ENCODE data around the gene ALAS1.
A peak's percentile ranks its signal among the peaks of the same experiment; 100 is the strongest.

ALAS1 gene

DNA sequence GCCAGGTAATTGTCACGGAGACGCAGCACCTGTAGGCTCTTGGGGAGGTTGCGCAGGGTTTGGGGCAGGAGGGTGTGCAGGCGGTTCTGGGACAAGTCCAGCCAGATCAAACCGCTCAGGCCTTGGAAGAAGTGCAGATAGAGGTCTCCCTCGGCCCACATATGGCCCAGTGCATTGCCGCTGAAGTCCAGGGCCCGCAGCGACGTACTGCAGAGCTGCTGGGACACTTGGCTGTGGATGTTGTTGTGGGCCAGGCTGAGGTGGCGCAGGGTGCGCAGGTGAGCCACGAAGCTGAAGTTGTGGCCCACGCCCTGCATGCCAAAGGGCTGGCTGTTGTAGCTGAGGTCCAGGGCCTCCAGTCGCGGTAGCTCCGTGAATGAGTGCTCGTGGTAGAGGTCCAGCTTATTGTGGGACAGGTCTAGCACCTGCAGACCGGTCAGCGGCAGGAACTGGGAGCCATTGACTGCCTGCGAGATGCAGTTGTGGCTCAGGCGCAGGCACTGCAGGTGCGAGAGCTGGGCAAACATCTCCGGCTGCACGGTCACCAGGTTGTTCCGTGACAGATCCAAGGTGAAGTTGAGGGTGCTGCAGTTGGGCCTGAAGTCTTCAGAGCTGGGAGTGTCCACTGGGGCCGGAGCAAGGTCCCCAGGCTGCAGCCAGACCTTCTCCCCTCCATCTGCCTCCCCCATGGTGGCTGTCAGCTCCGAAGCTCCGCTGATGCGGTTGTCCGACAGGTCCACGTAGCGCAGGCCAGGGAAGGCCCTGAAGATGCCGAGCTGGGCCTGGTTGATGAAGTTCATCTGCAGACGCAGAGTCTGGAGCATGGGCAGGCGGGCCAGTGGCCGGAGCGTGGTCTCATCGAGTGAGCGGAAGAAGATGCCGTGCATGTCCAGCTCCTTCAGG is 24.6 kb downstream of the ALAS1 start:
- DNase-seq = no peak

DNA sequence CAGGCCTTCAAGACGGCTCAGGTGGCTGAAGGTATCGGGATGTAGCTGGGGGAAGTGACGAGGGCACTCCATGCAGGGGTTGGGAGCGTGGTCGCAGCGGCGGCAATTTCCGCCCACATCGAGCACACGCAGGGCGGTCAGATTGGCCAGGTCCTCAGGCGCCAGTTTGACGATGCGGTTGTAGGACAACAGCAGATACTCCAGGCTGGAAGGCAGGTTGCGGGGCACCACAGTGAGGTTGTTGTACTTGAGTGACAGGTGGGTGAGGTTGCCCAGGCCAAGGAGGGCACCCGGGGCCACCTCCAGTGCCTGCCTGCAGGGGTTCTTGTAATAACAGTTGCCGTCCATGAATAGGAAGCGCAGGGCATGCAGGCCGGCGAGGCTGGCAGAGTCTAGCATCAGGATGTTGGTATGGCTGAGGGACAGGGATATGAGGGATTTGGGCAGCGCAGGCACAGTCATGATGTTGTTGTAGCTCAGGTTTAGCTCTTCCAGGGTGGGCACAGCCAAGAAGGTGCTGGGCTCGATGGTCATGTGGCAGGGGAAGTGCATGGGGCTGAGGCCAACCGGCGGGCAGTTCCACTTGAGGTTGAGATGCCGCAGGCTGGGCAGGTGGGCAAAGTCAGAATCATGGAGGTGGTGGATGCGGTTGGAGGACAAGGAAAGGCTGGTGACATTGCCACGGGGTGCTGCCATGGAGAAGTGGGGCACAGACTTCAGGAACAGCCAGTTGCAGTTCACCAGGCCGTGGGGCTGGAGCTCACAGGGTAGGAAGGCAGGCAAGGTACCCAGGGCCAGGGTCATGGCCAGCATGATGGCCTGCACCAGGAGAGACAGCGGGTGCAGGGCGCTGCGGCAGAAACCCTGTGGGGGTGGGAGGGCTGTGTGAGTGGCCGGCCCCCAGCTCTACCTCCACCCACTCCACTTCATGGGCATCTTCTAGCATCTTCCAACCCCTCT is 25.8 kb downstream of the ALAS1 start:
- DNase-seq = no peak

DNA sequence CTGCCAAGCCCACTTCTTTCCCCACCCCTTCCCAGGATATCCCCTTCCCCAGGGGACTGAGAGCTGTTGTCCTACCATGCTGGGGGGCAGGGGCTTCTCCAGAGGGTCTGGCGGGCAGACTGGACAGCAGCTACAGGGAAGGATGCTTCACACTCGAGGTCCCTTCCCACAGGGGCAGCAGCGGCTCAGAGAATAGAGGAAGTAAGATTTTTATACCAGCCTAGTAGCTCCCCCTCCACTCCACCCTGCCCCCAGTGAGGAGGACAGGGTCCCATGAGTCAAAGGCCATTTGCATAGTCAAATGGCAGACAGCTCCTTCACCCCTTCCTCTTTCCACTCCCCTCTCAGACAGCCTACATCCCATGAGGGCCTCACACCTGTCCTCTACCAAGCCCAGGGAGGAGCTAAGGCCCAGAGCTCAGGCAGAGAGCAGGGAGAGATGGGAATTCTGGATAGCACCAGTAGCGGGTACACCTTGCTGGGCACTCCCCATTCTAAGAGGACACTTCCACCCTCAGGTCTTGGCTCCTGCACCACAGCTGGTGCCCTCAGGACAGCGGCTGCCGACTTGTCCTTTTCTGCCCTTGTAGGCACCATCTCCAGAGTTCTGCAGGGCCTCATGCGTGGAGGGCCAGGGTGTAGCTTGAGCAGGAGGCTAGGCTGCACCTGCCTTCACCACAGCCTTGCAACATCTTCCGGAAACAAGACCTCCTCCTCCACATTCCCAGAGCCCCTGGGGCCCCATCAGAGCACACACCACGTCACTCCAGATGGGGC is 27.7 kb downstream of the ALAS1 start, which contains the start of gene TLR9:
TSS of gene TLR9 (minus strand) at position 194 of the 777 bp plus-strand sequence. CDS start at position 78, 116 bp downstream.
- DNase-seq = no peak

DNA sequence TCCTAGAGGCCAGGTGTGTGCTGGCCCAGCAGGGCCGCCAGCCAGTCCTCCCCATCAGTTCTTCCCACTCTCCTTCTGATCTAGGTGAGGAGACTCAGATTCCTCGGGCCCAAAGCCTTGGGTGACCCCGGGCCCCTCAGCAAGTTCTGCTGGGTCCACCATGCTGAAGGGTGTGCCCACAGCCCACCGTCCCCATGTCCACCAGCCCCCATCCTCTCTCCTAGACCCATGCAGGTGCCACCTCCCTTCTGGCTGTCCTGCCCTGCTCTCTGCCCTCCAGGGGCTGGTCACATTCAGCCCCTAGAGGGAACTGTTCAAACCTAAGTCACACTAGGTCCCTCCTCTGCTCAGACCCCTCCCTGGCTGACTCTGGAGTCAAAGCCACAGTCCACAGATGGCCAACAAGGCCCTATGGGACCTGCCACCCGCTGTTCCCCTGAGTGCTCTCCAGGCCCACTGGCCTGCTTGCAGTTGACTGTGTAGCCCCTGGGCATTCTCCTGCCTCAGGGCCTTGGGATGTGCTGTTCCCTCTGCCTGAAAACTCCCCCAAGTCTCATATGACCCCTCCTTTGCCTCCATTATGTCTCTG is 28.4 kb downstream of the ALAS1 start:
- no peak for DNase-seq

DNA sequence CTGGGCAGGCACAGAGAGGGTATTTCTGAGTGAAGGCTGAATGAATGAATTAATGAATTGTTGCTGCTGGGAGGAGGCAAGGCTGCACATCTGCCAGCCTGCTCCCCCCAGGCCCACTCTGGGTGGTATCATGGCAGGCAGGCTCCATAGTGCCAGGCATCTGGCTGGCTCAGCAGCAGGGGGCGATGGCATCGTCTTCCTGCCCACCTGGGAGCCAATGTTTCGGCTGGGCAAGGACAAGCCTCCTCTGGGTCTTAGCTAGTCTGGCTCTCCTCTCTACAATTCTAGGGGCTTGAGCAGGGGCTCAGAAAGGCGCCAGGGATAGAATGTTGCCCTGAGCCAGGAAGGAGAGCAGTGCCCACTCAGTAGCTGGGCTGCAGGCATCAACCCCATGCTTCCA is 29.2 kb downstream of the ALAS1 start:
- no peak for DNase-seq

DNA sequence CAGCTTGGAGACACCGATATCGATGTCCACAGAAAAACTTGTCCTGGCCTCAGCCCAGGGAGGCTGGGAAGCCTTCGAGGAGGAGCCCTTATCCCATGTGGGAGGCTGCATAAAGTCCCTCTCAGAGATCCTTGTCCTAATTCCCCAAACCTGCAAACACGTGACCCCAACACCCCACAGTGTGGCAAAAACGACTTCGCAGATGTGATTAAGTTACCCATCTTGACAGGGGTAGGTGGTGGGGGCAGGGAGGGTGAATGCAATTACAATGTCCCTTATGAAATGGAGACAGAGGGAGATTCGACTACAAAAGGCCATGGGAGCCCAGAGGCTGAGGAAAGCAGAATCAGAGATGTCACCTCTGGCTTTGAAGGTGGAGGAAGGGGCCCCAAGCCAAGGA is 29.8 kb downstream of the ALAS1 start:
- DNase-seq = no peak

DNA sequence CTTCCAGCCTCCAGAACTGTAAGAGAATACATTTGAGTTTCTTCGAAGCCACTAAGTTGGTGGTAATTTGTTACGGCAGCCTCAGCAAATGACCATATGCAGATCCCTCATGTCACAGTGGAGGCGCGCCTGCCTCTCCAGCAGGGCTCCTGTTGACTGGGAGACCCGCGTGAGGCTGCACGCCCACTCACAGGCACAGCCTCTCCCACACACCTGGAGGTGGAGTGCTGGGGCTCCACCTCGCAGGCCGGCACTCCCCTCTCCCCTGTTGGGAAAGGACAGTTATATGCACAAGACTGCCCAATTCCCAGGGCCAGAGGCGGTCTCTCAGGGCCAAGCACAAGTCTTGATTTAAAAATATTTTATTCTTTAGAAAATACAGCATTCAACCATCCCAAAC is 30.3 kb downstream of the ALAS1 start:
- no peak for DNase-seq

DNA sequence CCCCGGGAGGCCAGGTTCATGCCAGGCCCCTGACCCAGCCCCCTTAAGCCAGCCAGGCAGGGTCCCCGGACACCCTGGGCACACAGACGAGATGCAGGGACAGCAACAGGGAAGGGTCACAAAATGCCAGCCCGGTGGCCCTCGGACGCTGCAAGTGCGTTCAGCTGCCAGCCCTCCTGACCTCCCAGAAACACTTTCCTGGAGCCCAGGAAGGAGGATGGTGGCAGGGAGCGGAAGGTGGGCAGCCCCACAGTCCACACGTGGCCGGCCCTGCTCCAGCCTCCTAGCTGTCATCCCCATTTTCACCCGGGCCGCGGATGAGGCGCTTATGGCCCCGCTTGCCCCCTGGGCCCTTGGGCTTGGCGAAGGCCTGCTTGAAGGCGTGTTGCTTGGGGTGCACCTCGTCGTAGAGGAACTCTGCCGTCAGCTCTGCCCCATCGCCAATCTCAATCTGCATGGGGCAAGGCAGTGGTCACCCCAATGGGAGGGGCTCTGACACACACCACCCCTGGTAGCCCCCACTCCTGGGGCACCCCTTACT is 30.9 kb downstream of the ALAS1 start:
- DNase-seq = no peak

DNA sequence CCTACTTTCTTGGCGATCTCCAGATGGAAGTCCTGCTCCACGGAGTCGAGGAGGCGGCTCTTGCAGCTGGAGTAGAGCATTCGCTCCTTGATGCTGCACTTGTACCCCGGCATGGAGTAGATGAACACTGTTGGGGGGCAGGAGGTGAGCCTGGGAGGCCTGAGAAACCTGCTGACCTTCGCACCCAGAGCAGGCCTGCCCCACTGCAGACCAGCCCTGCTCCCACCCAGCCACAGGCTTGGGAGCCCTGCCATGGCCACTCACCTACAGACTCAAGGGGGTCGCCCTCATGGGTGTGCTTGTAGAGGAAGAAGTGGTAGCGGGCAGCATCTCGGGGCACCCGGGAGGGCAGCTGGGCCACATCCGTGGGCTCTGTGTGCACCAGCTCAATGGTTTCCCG is 31.7 kb downstream of the ALAS1 start:
- no peak for DNase-seq

DNA sequence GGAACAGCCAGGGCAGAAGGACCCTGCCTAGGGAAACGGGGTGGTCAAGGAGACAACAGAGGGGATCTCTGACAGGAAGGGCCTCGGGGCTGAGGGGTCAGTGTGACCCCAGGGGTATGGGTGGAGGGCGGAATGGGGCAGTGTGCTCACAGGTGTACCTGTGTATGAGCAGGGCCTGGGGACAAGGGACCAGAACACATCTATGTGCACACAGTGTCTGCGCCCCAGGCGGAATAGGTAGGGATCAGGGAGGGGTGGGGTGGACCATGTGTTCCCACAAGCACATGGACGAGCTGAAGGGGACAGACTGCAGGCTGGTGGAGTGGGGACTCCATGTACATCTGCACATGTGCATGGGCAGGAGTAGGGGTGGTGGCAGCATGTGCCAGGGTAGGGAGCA is 32.5 kb downstream of the ALAS1 start:
- DNase-seq = no peak

DNA sequence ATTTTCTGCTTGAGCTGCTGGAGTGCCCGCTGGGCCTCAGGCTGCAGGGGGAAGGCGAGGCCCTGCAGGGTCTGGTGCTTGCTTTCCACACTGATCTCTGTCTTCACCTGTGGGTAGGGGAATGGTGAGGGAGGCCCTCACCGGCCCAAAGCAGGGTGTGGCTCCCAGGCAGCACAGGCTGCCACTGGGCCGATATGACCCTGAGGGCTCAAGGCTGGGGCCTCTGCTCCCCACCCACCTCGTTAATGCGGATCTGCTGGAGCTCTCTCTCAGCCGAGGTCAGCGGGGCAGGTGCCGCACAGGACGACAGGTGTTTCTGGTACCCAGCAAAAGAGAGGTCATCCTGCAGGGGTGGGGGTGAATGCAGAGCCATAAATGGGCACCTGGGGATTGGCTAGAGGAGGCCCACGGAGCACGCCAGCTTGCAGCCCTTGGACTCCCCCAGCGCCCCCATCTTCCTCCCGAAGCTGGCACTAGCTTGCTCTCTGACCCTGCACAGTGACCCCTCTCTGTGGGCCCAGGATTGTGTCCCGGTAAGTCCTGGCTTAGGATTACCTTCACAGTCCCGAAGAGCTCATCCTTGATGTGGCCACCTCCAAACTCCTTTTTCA is 33.0 kb downstream of the ALAS1 start:
- DNase-seq = no peak

DNA sequence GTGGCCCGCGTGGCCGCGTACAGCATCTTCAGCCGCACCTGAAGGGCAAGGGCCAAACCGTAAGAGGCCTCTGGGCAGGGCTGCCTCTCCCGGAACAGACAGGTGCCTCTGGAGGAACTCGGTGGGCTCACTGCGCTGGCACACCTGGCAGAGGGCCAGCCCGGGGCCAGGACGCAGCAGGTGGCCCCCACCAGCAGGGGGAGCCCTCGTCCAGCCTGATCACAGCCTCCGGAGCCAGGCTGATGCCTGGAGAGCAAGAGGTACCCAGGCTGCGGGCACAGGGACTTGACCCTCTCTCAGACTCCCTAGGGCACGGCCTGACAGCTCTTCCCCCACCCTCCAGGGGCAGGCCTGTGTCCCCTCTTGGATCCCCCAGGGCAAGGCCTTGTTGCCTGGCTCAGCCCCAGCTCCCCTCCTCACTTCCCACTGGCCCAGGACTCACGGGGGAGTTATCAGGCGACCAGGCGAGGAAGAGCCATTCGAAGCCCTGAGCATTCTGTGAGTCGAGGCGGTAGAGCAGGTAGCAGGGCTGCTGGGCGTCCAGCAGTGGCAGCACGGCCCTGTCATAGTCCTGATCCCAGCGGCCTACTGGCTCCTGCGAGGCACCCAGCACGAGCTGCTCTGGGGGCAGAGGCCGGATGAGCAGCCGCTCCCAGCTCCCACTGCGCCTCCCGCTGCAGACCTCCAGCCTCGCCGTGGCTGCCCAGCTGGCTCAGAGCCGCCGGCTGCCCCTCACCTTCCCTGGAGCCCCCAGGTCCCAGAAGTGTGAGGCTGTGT is 33.7 kb downstream of the ALAS1 start:
- DNase-seq = peak; percentile 88

DNA sequence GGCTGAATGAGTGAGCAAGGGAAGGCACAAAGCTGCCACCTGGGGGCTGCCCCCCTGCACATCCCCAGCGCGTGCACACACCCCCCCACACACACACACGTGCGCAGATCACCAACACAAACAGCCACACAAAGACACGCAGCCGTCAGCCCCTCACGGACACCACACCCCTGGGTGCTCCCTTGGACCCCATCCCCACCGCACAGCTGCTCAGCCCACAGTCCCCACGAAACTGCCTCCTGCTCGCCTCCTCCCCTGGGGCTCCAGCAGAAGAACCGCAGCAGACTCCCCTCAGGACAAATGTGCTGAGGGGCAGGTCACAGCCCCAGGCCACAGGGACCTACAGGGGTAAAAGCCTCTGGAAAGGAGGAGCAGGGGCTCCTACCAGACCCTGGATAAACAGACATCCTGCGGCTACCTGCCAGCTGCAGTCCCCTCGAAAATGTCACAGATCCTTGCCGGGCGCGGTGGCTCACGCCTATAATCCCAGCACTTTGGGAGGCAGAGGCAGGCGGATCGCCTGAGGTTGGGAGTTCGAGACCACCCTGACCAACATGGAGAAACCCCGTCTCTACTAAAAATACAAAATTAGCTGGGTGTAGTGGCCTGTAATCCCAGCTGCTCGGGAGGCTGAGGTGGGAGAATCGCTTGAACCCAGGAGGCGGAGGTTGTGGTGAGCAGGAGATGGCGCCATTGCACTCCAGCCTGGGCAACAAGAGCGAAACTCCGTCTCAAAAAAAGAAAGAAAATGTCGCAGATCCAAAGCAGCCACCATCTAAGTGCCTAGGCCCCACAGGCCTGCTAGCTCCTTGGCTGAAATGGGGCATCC is 34.5 kb downstream of the ALAS1 start:
- no peak for DNase-seq

DNA sequence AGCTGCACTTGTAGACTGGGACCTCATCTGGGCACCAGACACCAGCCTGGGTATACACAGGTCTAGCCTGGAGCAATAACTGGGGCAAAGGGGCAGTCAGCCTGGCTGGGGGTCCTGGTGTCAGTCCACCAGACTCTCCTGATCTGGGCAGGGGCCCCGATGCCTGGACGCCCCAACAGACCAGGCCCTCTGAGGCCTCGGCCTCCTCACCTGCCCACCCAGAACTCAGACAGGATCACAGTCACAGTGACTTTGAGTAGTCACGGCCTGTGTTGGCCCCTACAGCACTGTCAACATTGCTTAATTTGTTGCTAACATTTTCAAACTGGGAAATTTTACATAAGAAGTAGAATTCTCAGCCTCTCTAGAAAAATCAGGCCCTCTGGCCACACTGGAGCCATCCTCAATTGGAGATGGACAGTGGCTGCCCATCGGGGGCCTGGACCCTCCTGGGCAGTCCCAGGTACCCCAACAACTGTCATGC is 35.2 kb downstream of the ALAS1 start:
- DNase-seq = no peak

DNA sequence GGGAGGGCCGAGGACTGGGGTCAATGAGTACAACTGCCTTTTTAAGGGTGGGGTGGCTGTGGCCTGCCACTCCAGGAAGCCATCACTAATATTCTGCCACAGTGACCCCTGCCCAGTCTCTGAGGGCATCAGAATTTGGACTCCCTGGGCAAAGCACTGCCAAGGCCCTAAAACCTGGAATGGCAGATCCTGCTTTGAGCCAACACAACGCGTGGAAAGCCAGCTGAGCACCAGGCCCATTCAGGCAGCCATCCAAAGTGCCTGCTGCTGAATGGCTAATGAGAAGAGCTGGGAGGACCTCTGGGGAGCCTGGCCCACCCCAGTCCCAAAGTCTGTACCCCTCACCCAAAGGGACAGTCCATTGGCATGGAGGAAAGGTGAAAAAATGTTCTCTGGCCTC is 36.0 kb downstream of the ALAS1 start:
- no peak for DNase-seq

DNA sequence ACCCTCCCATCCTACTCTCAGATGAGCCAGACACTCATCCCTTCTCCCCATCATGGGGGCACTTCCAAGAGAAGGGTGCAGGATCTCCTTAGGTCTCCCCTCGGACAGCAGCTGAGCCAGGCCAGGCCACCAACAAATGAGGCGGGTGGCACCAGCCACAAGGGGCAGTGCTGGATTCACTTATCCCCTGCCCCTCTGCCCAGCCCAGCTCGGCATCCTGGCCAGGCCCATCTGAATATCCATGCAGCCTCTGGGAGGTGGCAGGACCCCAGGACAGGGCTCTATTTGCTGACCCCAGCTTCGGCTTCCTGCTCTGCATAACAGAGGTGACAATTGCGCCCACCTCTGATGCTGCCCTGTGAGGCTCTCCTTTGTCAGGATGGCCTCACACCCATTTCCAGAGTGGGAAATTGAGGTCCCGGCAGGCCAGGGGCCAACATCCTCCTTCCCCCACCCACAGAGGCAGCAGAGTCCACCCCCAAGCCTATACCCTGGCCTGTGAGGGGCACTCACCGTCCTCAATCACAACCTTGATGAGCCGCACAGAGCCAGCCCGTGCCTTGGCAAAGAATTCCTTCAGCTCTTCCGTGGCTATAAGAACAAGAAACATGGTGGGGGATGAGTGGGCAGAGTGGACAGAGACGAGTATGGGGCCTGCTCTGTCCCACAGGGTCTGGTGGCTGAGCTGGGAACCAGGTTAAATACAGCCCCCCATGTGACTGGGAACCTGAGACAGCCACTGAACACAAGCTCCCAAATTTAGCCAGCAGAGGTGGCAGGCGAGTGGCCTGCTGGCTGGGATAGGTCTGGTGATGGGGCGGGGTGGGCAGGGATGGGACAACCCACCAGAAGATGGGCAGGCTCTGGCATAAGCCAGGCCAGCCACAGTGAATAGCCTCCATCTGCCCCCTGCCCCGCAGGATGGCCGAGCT is 36.8 kb downstream of the ALAS1 start:
- DNase-seq = no peak

DNA sequence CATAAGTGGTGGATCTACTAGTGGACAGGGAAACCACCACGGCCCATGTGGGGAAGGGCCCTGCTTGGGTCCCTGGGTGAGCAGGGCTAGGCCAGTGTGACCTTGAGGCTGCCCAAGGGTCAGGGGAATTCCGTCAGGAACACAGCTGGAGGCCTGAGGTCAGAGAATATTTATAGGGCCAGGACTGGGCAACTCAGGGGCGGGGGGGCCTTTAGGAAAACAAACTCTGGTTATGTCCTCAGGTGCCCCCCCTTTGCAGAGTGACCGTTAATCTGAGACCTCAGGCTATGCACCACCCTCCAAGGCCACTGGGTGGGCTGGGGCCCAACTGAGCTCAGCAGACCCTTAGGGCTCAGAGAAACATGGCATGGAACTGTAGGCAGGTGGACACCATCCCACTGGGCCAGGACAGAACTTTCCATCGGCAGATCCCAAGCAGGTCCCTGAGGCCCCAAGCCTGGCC is 38.5 kb downstream of the ALAS1 start:
- DNase-seq = no peak

DNA sequence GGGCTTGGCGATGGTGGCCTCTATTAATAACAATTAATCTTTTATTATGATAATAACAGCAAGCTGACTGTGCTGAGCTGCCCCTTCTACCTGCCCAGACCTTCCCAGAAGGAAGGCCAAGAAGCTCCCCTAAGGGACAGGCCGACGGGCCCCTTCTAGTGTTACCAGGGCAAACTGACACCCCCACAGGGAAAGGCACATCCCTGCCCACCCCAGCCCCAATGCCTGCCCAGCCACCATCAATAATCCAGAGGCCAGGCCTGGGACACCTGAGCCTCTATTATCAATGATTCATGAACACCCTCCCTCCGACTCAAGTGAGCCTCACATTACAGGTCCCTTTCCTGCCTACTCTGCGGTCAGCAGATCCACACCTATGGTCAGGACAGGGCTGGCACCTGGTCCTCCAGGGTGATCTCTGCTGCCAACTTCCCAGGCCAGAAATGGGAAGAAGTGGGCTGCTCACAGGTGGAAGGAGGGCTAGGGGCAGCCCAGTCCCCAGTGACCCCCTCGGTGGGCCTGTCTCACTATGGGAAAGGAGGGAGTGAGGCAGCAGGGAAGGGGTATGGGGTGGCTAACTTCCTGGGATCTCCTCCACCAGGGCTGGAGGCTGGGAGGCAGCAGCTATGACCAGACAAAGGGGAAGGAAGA is 39.2 kb downstream of the ALAS1 start:
- no peak for DNase-seq

Data from activated CD4-positive, alpha-beta T cell treated with anti-CD3 and anti-CD28 coated beads, Interleukin-10, Interleukin-2, amounts not matched to agents 100 ng/mL and 50 ng/mL, durations not matched to agents 16 hours and 8 hours (primary cell).